Skin of body (tissue), 2 donors: Measurements from ENCODE around the gene FNDC7. TPM values are rescaled to one million over a fixed set of nuclear protein-coding genes. Genes with fewer than 3 reads are reported as not detected.
"Not testable (repeated sequence)": the region's sequence is repeated elsewhere in the genome, so short reads cannot be mapped to it uniquely, and the experiment has no call there.

Experiments used
- DNase-seq: peaks from one replicate; lab custom pipeline; 2025; lab: John Stamatoyannopoulos, UW
- total RNA-seq: library from RNA; depleted of rRNA; stranded (reverse); fragments of >200 nt; gene quantifications from one replicate; pipeline ENCODE4 v1.2.3, GENCODE V29; 2014

Gene FNDC7
- total RNA-seq, 1 donor from 2014 or later, result not detected

- DNase-seq, result no peak
Measured at GRCh38 chr1:108699375-108700332, 13.1 kb upstream of the FNDC7 start.

DNA sequence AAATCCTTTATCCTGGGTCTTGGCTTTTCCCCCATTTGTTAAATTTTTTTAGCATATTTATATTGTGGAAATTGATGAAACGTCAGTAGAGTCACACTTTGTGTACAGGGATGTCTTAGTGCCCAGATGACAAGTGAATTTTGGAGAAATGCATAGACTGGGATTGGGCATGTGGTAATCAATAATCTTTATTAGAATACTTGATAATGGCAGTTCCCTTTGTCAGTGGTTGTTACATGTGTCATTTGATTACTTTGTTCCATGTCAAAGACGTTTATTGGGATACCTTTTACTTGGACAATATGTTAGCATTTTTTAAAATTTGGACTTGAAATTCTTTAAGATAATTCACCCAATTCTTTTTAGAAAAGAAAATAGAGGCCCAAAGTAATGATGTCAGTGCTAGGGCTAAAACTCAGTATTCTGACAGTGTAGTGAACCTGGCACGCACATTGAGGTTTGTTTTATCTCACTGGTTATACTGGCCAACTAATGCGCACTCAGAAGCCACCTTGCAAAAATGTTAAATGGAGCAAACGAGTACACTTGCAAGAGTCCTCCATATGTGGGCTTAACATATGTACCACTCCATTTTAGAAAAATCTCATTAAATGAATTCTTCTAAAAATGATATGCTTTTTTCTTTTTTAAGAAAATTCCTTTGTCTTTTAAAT is 11.4 kb upstream of the FNDC7 start:
- DNase-seq, result no peak

DNA sequence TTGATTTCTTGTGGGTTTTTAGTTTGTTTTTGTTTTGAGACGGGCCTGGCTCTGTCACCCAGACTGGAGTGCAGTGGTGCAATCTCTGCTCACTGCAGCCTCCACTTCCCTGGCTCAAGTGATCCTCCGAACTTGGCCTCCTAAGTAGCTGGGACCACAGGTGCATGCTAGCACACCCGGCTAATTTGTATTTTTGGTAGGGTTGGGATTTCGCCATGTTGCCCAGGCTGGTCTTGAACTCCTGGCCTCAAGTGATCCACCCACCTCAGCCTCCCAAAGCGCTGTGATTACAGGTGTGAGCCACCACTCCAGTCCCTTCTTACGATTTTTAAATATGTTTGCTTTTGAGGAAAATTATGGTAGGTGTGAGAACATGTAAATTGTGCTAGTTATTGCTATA is 10.6 kb upstream of the FNDC7 start:
- DNase-seq, result not testable (repeated sequence)

- no peak for DNase-seq
Measured at GRCh38 chr1:108703939-108704338, 8.8 kb upstream of the FNDC7 start.

DNA sequence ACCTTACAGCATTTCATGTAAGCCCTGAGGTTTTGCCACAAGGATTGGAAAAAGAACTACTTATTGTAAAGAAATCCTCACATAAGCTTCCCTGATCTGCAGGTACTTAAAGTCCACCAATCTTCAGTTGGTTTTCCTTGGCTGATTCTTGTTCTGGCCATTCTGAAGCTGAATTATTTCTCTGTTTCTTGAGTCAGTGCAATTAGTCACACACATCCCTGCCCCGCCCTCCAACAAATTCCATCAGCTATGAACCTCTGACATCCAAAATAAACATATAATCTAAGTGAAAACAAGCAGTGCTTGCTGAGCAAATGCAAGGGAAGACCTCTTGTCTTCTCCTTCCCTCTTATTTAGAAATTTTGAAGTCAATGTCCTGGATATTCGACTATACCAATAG is 8.2 kb upstream of the FNDC7 start:
- no peak for DNase-seq

DNA sequence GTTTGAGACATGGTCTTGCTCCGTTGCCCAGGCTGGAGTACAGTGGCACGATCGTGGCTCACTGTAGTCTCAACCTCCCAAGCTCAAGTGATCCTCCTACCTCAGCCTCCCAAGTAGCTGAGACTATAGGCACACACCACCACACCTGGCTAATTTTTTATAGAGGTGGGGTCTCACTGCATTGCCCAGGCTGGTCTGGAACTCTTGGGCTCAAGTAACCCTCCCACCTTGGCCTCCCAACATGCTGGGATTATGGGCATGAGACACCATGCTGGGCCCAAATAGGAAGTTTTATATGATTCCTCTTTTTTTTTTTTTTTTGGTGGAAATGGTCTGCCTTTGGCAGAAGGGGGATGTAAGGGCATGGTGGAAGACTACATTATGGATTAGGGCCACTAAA is 6.1 kb upstream of the FNDC7 start:
- no peak for DNase-seq

- no peak for DNase-seq
Measured at GRCh38 chr1:108708691-108709660, 3.7 kb upstream of the FNDC7 start.

DNA sequence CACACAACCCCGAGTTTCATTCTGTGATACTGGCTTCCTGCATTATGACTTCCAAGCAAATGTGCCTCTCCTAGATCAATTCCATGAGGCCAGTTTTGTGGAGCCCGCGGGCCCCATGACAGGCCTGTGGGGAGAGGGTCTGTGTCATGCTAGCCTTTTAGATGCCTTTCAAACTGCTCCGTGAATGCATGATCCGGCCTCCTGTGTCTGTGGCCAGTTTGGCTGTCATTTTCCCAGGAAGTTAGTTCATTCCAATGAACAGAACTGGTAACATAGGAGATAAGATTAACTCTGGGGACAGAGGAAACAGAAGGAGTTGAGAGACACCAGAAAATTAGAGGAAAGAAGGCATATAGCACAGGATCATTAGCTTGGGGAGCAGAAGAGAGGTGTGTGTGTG is 3.2 kb downstream of the FNDC7 start:
- no peak for DNase-seq

DNA sequence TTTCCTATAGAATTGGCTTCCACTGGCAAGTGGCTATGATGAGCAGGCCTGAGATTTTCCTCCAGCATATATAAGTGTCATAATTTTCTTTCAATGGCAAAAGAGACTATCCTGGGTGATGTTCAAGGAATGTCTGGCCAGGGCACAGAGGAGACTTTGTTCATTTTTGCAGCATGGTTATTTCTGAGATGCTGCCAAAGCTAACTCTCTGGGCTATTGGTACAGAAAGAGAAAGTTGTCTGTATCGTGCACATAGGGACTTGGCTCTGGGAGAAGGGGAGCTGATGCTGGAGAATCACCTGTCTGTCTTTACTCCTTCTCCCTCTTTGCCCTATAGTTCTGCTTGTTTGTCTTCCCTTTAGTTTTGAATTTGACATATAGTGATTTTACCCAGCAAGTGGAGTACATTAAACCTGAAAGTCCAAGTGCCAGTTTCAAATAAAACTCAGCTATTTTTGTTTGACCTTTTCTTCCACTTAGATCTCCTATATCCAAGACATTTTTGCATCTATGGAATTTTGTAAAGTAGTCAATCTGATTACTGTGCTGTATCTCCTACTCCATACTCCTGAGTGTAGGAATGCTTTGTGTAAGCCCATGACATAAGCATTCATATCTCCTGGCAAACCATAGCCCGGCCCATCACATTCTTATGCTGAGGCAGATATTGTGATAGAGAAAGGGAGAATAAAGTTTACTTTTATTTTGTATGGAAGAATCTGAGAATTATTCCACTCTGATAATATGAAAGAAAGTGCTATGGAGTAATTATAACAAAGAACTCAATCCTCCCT is 3.9 kb downstream of the FNDC7 start:
- no peak for DNase-seq

DNA sequence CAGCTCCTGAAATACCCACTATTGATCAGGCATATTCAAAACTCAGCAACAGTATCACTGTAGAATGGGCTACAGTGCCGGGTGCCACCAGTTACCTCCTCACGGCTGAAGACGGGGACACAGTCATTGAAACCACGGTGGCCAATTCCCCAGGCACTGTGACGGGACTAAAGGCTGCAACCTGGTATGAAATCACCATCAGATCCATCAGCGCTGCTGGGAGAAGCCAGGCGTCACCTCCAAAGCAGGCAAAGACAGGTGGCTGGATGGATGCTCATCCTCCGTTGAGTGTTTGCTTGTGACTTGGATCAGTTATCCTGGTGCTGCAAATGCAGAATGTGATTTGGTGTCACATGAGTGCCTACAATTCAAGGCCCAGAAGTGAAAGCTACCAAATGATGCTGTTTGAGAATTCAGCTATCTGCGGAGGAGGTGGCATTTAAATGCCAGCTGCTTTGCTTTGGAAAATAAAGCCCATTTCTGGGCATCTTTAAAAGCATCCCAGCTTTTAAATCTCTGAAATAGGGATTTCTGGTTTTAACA is 5.1 kb downstream of the FNDC7 start:
- DNase-seq, result no peak

DNA sequence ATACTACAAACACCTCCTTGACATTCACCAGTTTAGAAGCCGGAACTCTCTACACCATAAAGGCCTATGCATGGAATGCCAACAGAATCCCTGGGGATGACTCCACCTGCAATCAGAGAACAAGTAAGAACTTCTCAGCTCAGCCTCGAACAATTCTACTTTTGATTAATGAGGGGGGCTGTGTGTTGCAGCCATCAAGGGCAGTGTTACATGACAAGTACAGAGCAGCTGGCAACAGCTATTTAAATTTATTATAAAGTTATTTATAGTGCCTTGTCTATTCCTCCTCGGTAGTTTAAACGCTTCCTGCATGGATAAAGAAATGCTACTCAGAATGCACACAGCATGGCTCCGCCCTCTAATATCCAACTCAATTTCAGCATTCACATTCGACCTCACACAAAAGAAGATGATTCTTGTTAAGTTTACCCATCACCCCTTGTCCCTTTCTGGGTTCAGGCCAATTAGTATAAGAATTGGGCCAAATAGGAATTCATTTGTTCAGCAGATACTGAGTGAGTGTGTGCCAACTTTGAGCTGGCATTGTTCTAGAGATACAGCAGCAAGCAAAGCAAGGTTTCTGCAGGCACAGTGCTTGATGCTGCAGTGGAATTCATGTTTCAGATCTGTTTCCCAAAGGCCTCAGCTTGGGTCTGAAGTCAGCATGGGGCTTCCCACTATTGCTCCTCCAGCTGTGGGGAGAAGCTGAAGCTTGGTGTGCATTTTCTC is 6.4 kb downstream of the FNDC7 start:
- DNase-seq, result no peak

GRCh38 chr1:108719656-108720435 is 7.1 kb downstream of the FNDC7 start:
- no peak for DNase-seq

GRCh38 chr1:108722292-108722691 is 9.6 kb downstream of the FNDC7 start:
- no peak for DNase-seq

- DNase-seq, result no peak
Measured at GRCh38 chr1:108725906-108726305, 13.2 kb downstream of the FNDC7 start.

GRCh38 chr1:108728327-108728923 is 15.7 kb downstream of the FNDC7 start:
- no peak for DNase-seq

- no peak for DNase-seq
Measured at GRCh38 chr1:108729481-108729880, 16.8 kb downstream of the FNDC7 start.

- no peak for DNase-seq
Measured at GRCh38 chr1:108732398-108732797, 19.7 kb downstream of the FNDC7 start.

- DNase-seq, result no peak
Measured at GRCh38 chr1:108734171-108734865, 21.6 kb downstream of the FNDC7 start.
